Endothelial cell of umbilical vein (primary cell): ENCODE results near the gene NXPH4. TPM values are rescaled to one million over a fixed set of nuclear protein-coding genes. Genes with fewer than 3 reads are reported as not detected.

Experiments used
- BruUV-seq: library from RNA; stranded (reverse); fragments of 400-500 nt; replicated peaks from 2 replicates; lab custom pipeline; 2021; lab: Mats Ljungman, UMichigan
- CTCF ChIA-PET: fragments of 300-600, 350-600 bp; sonication (Branson Sonifier 250); formaldehyde crosslinking; loops from one replicate; lab custom pipeline; 2021; ENCODE audit warnings: antibody characterized with exemption, inconsistent platforms; lab: Charles Lee
- POLR2A ChIA-PET: fragments of 300-600, 350-600 bp; sonication (Branson Sonifier 250); formaldehyde crosslinking; loops from one replicate; lab custom pipeline; 2021; ENCODE audit warnings: antibody characterized with exemption, inconsistent platforms; lab: Charles Lee
- DNase-seq: peaks from one replicate; pipeline ENCODE4 v3.0.0-alpha.2; 2011; ENCODE audit warnings: low read depth, low spot score
- FAIRE-seq: peaks from 2 replicates; lab custom pipeline; 2011; peaks lifted over from hg19 to GRCh38; lab: Jason Lieb, UNC
- H2AFZ ChIP-seq: 2 replicates; pipeline ENCODE4 v1.6.0; 2012; ENCODE audit warnings: low read depth, low read length, control low read depth, inconsistent platforms
- H3K27ac ChIP-seq: 2 replicates; pipeline ENCODE4 v1.5.1; 2011; ENCODE audit warnings: low read depth, mild to moderate bottlenecking, control low read depth, low read length, moderate library complexity; ENCODE audit not compliant: insufficient read depth
- H3K27me3 ChIP-seq, 2 experiments: 2 replicates each; pipeline versions ENCODE4 v1.6.0 to v1.6.1; 2011; ENCODE audit warnings: low read length in 2 of 2, mixed read lengths in 1 of 2; ENCODE audit not compliant: control insufficient read depth in 2 of 2, insufficient read depth in 2 of 2
- H3K36me3 ChIP-seq, 2 experiments: 2 replicates in 1 of 2; 3 replicates in 1 of 2; pipeline ENCODE4 v1.5.1; 2011; ENCODE audit warnings: low read length in 2 of 2, mild to moderate bottlenecking in 1 of 2, moderate library complexity in 1 of 2; ENCODE audit not compliant: control insufficient read depth in 2 of 2, insufficient read depth in 2 of 2; ENCODE audit errors: extremely low read depth in 1 of 2
- H3K4me1 ChIP-seq: 3 replicates; pipeline ENCODE4 v1.5.1; 2011; ENCODE audit warnings: mild to moderate bottlenecking, low read length; ENCODE audit not compliant: control insufficient read depth, insufficient read depth; ENCODE audit errors: extremely low read depth
- H3K4me2 ChIP-seq: 2 replicates; pipeline ENCODE4 v1.6.1; 2011; ENCODE audit warnings: low read length, control low read depth, mixed read lengths; ENCODE audit not compliant: insufficient read depth
- H3K4me3 ChIP-seq, 3 experiments: fragments of 200-600 bp in 1 of 3; sonication (generic), shearing (Covaris generic) in 1 of 3; replicated peaks in 1 of 3; 2 replicates each; pipeline ENCODE4 v1.5.1; 2011 to 2016; ENCODE audit warnings: control low read depth in 3 of 3, low read length in 3 of 3, mild to moderate bottlenecking in 2 of 3, inconsistent platforms in 1 of 3, low read depth in 1 of 3, moderate library complexity in 1 of 3; ENCODE audit not compliant: insufficient read depth in 1 of 3
- H3K79me2 ChIP-seq: 2 replicates; pipeline ENCODE4 v1.6.0; 2012; ENCODE audit warnings: low read length, inconsistent platforms; ENCODE audit not compliant: control insufficient read depth, insufficient read depth
- H3K9ac ChIP-seq: replicated peaks from 2 replicates; pipeline ENCODE3; 2011; ENCODE audit warnings: low read length, control low read depth; ENCODE audit not compliant: insufficient read depth; ENCODE audit errors: extremely low read depth
- H3K9me1 ChIP-seq: replicated peaks from 3 replicates; pipeline ENCODE4 v1.6.0; 2011; ENCODE audit warnings: mild to moderate bottlenecking, low read length; ENCODE audit not compliant: control insufficient read depth, insufficient read depth; ENCODE audit errors: extremely low read depth
- H3K9me3 ChIP-seq: replicated peaks from 2 replicates; pipeline ENCODE4 v1.5.1; 2012; ENCODE audit warnings: low read length, inconsistent platforms; ENCODE audit not compliant: control insufficient read depth, insufficient read depth
- H4K20me1 ChIP-seq: replicated peaks from 2 replicates; pipeline ENCODE3; 2011; ENCODE audit warnings: mild to moderate bottlenecking, low read length; ENCODE audit not compliant: control insufficient read depth, insufficient read depth; ENCODE audit errors: extremely low read depth
- CTCF ChIP-seq, 2 donors: IDR thresholded peaks; 1 replicate in 1 of 2; 2 replicates in 1 of 2; pipeline ENCODE4 v1.5.1; 2011; ENCODE audit warnings: low read length in 2 of 2, mild to moderate bottlenecking in 2 of 2, moderate library complexity in 2 of 2, control low read depth in 1 of 2, inconsistent platforms in 1 of 2, low read depth in 1 of 2; ENCODE audit not compliant: insufficient read depth in 1 of 2; ENCODE audit errors: extremely low read depth in 1 of 2
- EZH2 ChIP-seq: IDR thresholded peaks from 2 replicates; pipeline ENCODE4 v1.6.1; 2012; ENCODE audit warnings: borderline replicate concordance, low read depth, mild to moderate bottlenecking, moderate library complexity, low read length, inconsistent platforms; ENCODE audit not compliant: severe bottlenecking
- GATA2 ChIP-seq: IDR thresholded peaks from 2 replicates; pipeline ENCODE4 v1.7.0; 2011; ENCODE audit warnings: low read depth, mild to moderate bottlenecking, moderate library complexity, mixed read lengths, low read length; ENCODE audit not compliant: insufficient read length, insufficient read depth
- JUN ChIP-seq: IDR thresholded peaks from 2 replicates; pipeline ENCODE4 v1.6.1; 2011; ENCODE audit warnings: borderline replicate concordance, low read depth; ENCODE audit not compliant: insufficient read length, insufficient read depth
- MYC ChIP-seq: IDR thresholded peaks from one replicate; pipeline ENCODE4 v1.6.1; 2011; ENCODE audit warnings: mild to moderate bottlenecking, low read depth, low read length
- POLR2A ChIP-seq: IDR thresholded peaks from 2 replicates; pipeline ENCODE4 v1.6.1; 2012; ENCODE audit warnings: low read depth, mild to moderate bottlenecking, control low read depth, low read length
- dilution Hi-C: fragments of 300-500 bp; cut with MboI; formaldehyde crosslinking; loops from one replicate; pipeline ENCODE4 v1.15.0; 2019; ENCODE audit warnings: low sequenced_read_pairs; ENCODE audit not compliant: extremely low pct_ligation_motif_present
- intact Hi-C: fragments of 100-400 bp; cut with micrococcal nuclease; formaldehyde crosslinking; loops from one replicate; pipeline ENCODE4 v1.10.0; 2022
- polyA plus RNA-seq, 4 experiments: library from polyadenylated mRNA; depleted of rRNA in 3 of 4; stranded (reverse) in 3 of 4; unstranded in 1 of 4; fragments of >200 nt; gene quantifications; 2 replicates each; pipeline versions ENCODE4 v1.2.1 to v1.2.3, GENCODE V29; 2011 to 2012; ENCODE audit warnings: missing spikeins in 1 of 4
- total RNA-seq: library from RNA; stranded (reverse); gene quantifications from 2 replicates; pipeline ENCODE4 v1.2.3, GENCODE V29; 2021

Gene NXPH4
- total and polyA plus RNA-seq, 2 donors (not counting 3 experiments of a cell fraction or from before 2014, with no cell fraction given): 0.07 TPM; not detected in 1

GRCh38 chr12:57195186-57195585, 21.4 kb upstream of the NXPH4 start:
- no peaks in the 10 kb centered on the region for H3K9me1 ChIP-seq
- no peaks in the 10 kb centered on the region for H3K79me2 ChIP-seq
- FAIRE-seq: no peak
- H3K27ac ChIP-seq: no peak overlapping the region
- BruUV-seq: no TSS peak
- intact Hi-C loops: no loop called here
- no peaks in the 10 kb centered on the region for H4K20me1 ChIP-seq
- dilution Hi-C loops: no loop called here
- no peak overlapping the region for H3K4me3 ChIP-seq
- DNase-seq: no peak
- H3K9ac ChIP-seq: no peak overlapping the region
- TF ChIP-seq JUN: no peak
- no peak for TF ChIP-seq POLR2A
- no peak for TF ChIP-seq GATA2
- TF ChIP-seq MYC: no peak
- TF ChIP-seq EZH2: no peak
- no peak for TF ChIP-seq CTCF (IDR thresholded peaks at IDR 0.05; ENCODE audit: extremely low read depth in 1 of 2, insufficient read depth in 1 of 2, low read depth in 1 of 2, low read length in 2 of 2)
- H3K4me1 ChIP-seq: no peaks in the 10 kb centered on the region
- H2AFZ ChIP-seq: no peak overlapping the region
- ChIA-PET CTCF (interaction anchor here (0.9 to 1.9 kb wide), 4 partner anchors 9 to 71 kb away, joined by 3 to 5 read pairs (median 4); no protein-coding TSS in a partner anchor), POLR2A (interaction anchor here (0.5 kb wide), 1 partner anchor 174 kb away, joined by 6 read pairs; no protein-coding TSS in a partner anchor)
- H3K4me2 ChIP-seq: no peak overlapping the region
- no peaks in the 10 kb centered on the region for H3K9me3 ChIP-seq
- no peaks in the 10 kb centered on the region for H3K27me3 ChIP-seq
- H3K36me3 ChIP-seq: no peaks in the 10 kb centered on the region
